SU-DHL-6 (cell line): ENCODE data around the gene HS6ST3.

Experiments used
- CTCF ChIP-seq: fragments of 200-600 bp; sonication (generic); IDR thresholded peaks from one replicate; pipeline ENCODE4 v1.5.1; 2017; ENCODE audit warnings: antibody characterized with exemption, mild to moderate bottlenecking, low read length, moderate library complexity; ENCODE audit not compliant: insufficient read depth, poor library complexity, severe bottlenecking
- EZH2phosphoT487 ChIP-seq: fragments of 200-600 bp; sonication (generic), shearing (Covaris generic); conservative IDR thresholded peaks from 2 replicates; pipeline ENCODE4 v1.6.1; 2018; ENCODE audit warnings: mild to moderate bottlenecking, antibody characterized with exemption, low read length, moderate library complexity, mixed read lengths

- TF ChIP-seq CTCF, result no peak
- no peak for TF ChIP-seq EZH2phosphoT487
These were observed 3.5 kb downstream of the HS6ST3 start for GRCh38 chr13:96093296-96094006.
